Measurements from ENCODE around the gene SRRM2. TPM values are rescaled to one million over a fixed set of nuclear protein-coding genes. Genes with fewer than 3 reads are reported as not detected.

Gene SRRM2
- total RNA-seq, 3 donors from 2014 or later (not counting 1 experiment from before 2014, with no cell fraction given): 1,131 to 1,162 (median 1,149) TPM

- Histone ChIP-seq H3K9me3 (ENCODE audit: control insufficient read depth, insufficient read depth, low read length) (no peaks in the 10 kb centered on the region), H3K27ac (ENCODE audit: low read length) (no peak overlapping the region), H3K4me3 (ENCODE audit: low read length) (no peak overlapping the region), H3K36me3 (ENCODE audit: control insufficient read depth, insufficient read depth, low read length) (no peaks in the 10 kb centered on the region), H3K27me3 (ENCODE audit: control insufficient read depth, insufficient read depth, low read length) (no peaks in the 10 kb centered on the region), H3K4me1 (ENCODE audit: control insufficient read depth, insufficient read depth, low read length) (peaks cover 11% of the 10 kb centered on the region)
- H3K36me3 Mint-ChIP-seq: no peaks in the 10 kb centered on the region
- ATAC-seq (no peak), DNase-seq (no peak)
- H3K4me3 Mint-ChIP-seq: no peak overlapping the region
- WGBS (ENCODE audit: insufficient coverage): 80% methylated on average over 6 of the region's 7 CpGs
- peaks cover 0 to 2% of the 10 kb centered on the region in 2 donors for H3K27me3 Mint-ChIP-seq (ENCODE audit: low read depth in 2 of 2)
- intact Hi-C loops (cut with micrococcal nuclease): no loop called here
- H3K4me1 Mint-ChIP-seq: no peaks in the 10 kb centered on the region
- H3K27ac Mint-ChIP-seq: no peak overlapping the region
- no peaks in the 10 kb centered on the region for H3K9me3 Mint-ChIP-seq
- no peak for TF ChIP-seq CTCF (IDR thresholded peaks at IDR 0.05)
These were observed 61.4 kb downstream of the SRRM2 start for GRCh38 chr16:2813771-2814221.

- no peak overlapping the region for H3K27ac ChIP-seq (ENCODE audit: low read length)
- 86% methylated on average over 20 of the region's 20 CpGs for WGBS (ENCODE audit: insufficient coverage)
- H3K9me3 Mint-ChIP-seq: no peaks in the 10 kb centered on the region
- no peaks in the 10 kb centered on the region for H3K36me3 Mint-ChIP-seq
- H3K9me3 ChIP-seq (ENCODE audit: control insufficient read depth, insufficient read depth, low read length): no peaks in the 10 kb centered on the region
- no peak overlapping the region for H3K4me3 Mint-ChIP-seq
- H3K27ac Mint-ChIP-seq: no peak overlapping the region
- no peaks in the 10 kb centered on the region for H3K27me3 Mint-ChIP-seq (ENCODE audit: low read depth in 2 of 2)
- no peak overlapping the region for H3K4me3 ChIP-seq (ENCODE audit: low read length)
- H3K4me1 ChIP-seq (ENCODE audit: control insufficient read depth, insufficient read depth, low read length): peaks cover 11% of the 10 kb centered on the region
- no peaks in the 10 kb centered on the region for H3K4me1 Mint-ChIP-seq
- no peak for TF ChIP-seq CTCF (IDR thresholded peaks at IDR 0.05)
- intact Hi-C loops (cut with micrococcal nuclease): no loop called here
- DNase-seq (no peak), ATAC-seq (no peak)
- no peaks in the 10 kb centered on the region for H3K27me3 ChIP-seq (ENCODE audit: control insufficient read depth, insufficient read depth, low read length)
- no peaks in the 10 kb centered on the region for H3K36me3 ChIP-seq (ENCODE audit: control insufficient read depth, insufficient read depth, low read length)
These were observed 62.3 kb downstream of the SRRM2 start for GRCh38 chr16:2814551-2815298.

GRCh38 chr16:2815299-2815771, 62.9 kb downstream of the SRRM2 start:
- H3K27me3 Mint-ChIP-seq (ENCODE audit: low read depth in 2 of 2): no peaks in the 10 kb centered on the region
- H3K27ac ChIP-seq (ENCODE audit: low read length): no peak overlapping the region
- H3K36me3 ChIP-seq (ENCODE audit: control insufficient read depth, insufficient read depth, low read length): no peaks in the 10 kb centered on the region
- ATAC-seq (no peak), DNase-seq (no peak)
- intact Hi-C loops (cut with micrococcal nuclease): no loop called here
- H3K4me1 ChIP-seq (ENCODE audit: control insufficient read depth, insufficient read depth, low read length): peaks cover 11% of the 10 kb centered on the region
- H3K9me3 Mint-ChIP-seq: no peaks in the 10 kb centered on the region
- no peaks in the 10 kb centered on the region for H3K36me3 Mint-ChIP-seq
- H3K27me3 ChIP-seq (ENCODE audit: control insufficient read depth, insufficient read depth, low read length): no peaks in the 10 kb centered on the region
- H3K4me3 ChIP-seq (ENCODE audit: low read length): no peak overlapping the region
- no peaks in the 10 kb centered on the region for H3K4me1 Mint-ChIP-seq
- H3K27ac Mint-ChIP-seq: no peak overlapping the region
- 89% methylated on average over 10 of the region's 10 CpGs for WGBS (ENCODE audit: insufficient coverage)
- H3K9me3 ChIP-seq (ENCODE audit: control insufficient read depth, insufficient read depth, low read length): no peaks in the 10 kb centered on the region
- no peak overlapping the region for H3K4me3 Mint-ChIP-seq
- TF ChIP-seq CTCF (IDR thresholded peaks at IDR 0.05): no peak
